OCI-LY1 (cell line): Measurements from ENCODE around the gene STYK1.

Experiments
- H2AFZ ChIP-seq: fragments of 200-600 bp; sonication (generic), shearing (Covaris generic); 2 replicates; pipeline ENCODE4 v1.6.0; 2014; ENCODE audit warnings: antibody characterized with exemption, mild to moderate bottlenecking, low read length
- H3F3A ChIP-seq: fragments of 200-600 bp; sonication (generic), shearing (Covaris generic); 2 replicates; pipeline ENCODE4 v1.6.0; 2014; ENCODE audit warnings: mild to moderate bottlenecking, antibody characterized with exemption, low read length, moderate library complexity; ENCODE audit not compliant: insufficient read depth
- H3K27ac ChIP-seq: fragments of 200-600 bp; sonication (generic); 2 replicates; pipeline ENCODE4 v1.5.1; 2014; ENCODE audit warnings: low read length, mixed run types, mild to moderate bottlenecking, low read depth; ENCODE audit not compliant: poor library complexity, severe bottlenecking
- H3K27me3 ChIP-seq: fragments of 200-600 bp; sonication (generic); 2 replicates; pipeline ENCODE4 v1.6.0; 2014; ENCODE audit warnings: antibody characterized with exemption, mild to moderate bottlenecking, low read length, moderate library complexity; ENCODE audit not compliant: insufficient read depth
- H3K36me3 ChIP-seq: fragments of 200-600 bp; sonication (generic); 2 replicates; pipeline ENCODE4 v1.6.1; 2014; ENCODE audit warnings: mild to moderate bottlenecking, antibody characterized with exemption, low read length, moderate library complexity, mixed read lengths; ENCODE audit not compliant: insufficient read depth
- H3K4me1 ChIP-seq: fragments of 200-600 bp; sonication (generic); 2 replicates; pipeline ENCODE4 v1.5.1; 2014; ENCODE audit warnings: mild to moderate bottlenecking, low read length, moderate library complexity; ENCODE audit not compliant: insufficient read depth, severe bottlenecking
- H3K4me2 ChIP-seq: fragments of 200-600 bp; sonication (generic), shearing (Covaris generic); 2 replicates; pipeline ENCODE4 v1.6.1; 2014; ENCODE audit warnings: low read length
- H3K4me3 ChIP-seq: fragments of 200-600 bp; sonication (generic); 2 replicates; pipeline ENCODE4 v1.5.1; 2014; ENCODE audit warnings: low read length, low read depth, mild to moderate bottlenecking, mixed read lengths; ENCODE audit not compliant: poor library complexity, severe bottlenecking
- H3K79me2 ChIP-seq: fragments of 200-600 bp; shearing (Covaris generic); 2 replicates; pipeline ENCODE4 v1.6.1; 2016; ENCODE audit warnings: mixed run types, low read length, mixed read lengths; ENCODE audit not compliant: insufficient read depth
- H3K9ac ChIP-seq: fragments of 200-600 bp; sonication (generic), shearing (Covaris generic); 2 replicates; pipeline ENCODE4 v1.6.1; 2014; ENCODE audit warnings: mild to moderate bottlenecking, low read length, mixed read lengths
- H3K9me2 ChIP-seq: fragments of 200-600 bp; sonication (generic), shearing (Covaris generic); 2 replicates; pipeline ENCODE4 v1.6.1; 2014; ENCODE audit warnings: low read depth, mild to moderate bottlenecking, low read length, mixed read lengths
- H3K9me3 ChIP-seq: fragments of 200-600 bp; shearing (Covaris generic); 2 replicates; pipeline ENCODE4 v1.6.1; 2014; ENCODE audit warnings: low read length, mixed read lengths
- H4K20me1 ChIP-seq: fragments of 200-600 bp; sonication (generic), shearing (Covaris generic); 2 replicates; pipeline ENCODE4 v1.6.0; 2016; ENCODE audit warnings: mild to moderate bottlenecking, low read length; ENCODE audit not compliant: insufficient read depth
- CTCF ChIP-seq: fragments of 200-600 bp; sonication (generic), shearing (Covaris generic); IDR thresholded peaks from 2 replicates; pipeline ENCODE4 v1.5.1; 2017; ENCODE audit warnings: mild to moderate bottlenecking, antibody characterized with exemption, low read length, moderate library complexity, mixed read lengths
- EZH2 ChIP-seq: fragments of 200-600 bp; sonication (generic), shearing (Covaris generic); IDR thresholded peaks from 2 replicates; pipeline ENCODE4 v1.8.0; 2017; ENCODE audit warnings: borderline replicate concordance, mixed run types, mild to moderate bottlenecking, antibody characterized with exemption, low read length, moderate library complexity, mixed read lengths

Gene STYK1

GRCh38 chr12:10636611-10637010 is 37.2 kb downstream of the STYK1 start:
- Histone ChIP-seq H3K27ac (no peak overlapping the region), H3K9ac (no peak overlapping the region), H3K4me3 (no peak overlapping the region), H3K4me1 (no peaks in the 10 kb centered on the region), H3K27me3 (no peaks in the 10 kb centered on the region), H3K9me3 (peaks cover 7% of the 10 kb centered on the region; the same call in 1 of the 2 replicates), H4K20me1 (no peaks in the 10 kb centered on the region), H3K9me2 (no peaks in the 10 kb centered on the region), H3K4me2 (no peak overlapping the region), H2AFZ (no peak overlapping the region), H3K36me3 (peaks cover 6% of the 10 kb centered on the region; the same call in 1 of the 2 replicates), H3K79me2 (no peaks in the 10 kb centered on the region), H3F3A (no peaks in the 10 kb centered on the region)
- no peak for TF ChIP-seq CTCF
- no peak for TF ChIP-seq EZH2

GRCh38 chr12:10636124-10636523 is 37.7 kb downstream of the STYK1 start:
- H3K9ac ChIP-seq = no peak overlapping the region
- peaks cover 6% of the 10 kb centered on the region; the same call in 1 of the 2 replicates for H3K36me3 ChIP-seq
- TF ChIP-seq CTCF = no peak
- TF ChIP-seq EZH2 = no peak
- H3K4me1 ChIP-seq = no peaks in the 10 kb centered on the region
- no peaks in the 10 kb centered on the region for H3K9me2 ChIP-seq
- H3K79me2 ChIP-seq = no peaks in the 10 kb centered on the region
- H4K20me1 ChIP-seq = no peaks in the 10 kb centered on the region
- no peak overlapping the region for H3K4me2 ChIP-seq
- H3K9me3 ChIP-seq = peaks cover 7% of the 10 kb centered on the region; the same call in 1 of the 2 replicates
- H3K27me3 ChIP-seq = no peaks in the 10 kb centered on the region
- H3K4me3 ChIP-seq = no peak overlapping the region
- H2AFZ ChIP-seq = no peak overlapping the region
- H3K27ac ChIP-seq = no peak overlapping the region
- no peaks in the 10 kb centered on the region for H3F3A ChIP-seq

GRCh38 chr12:10635306-10635705 is 38.5 kb downstream of the STYK1 start:
- no peaks in the 10 kb centered on the region for H3K79me2 ChIP-seq
- no peak overlapping the region for H3K4me3 ChIP-seq
- H3K9ac ChIP-seq = no peak overlapping the region
- no peaks in the 10 kb centered on the region for H3K9me2 ChIP-seq
- H3K9me3 ChIP-seq = peaks cover 5% of the 10 kb centered on the region; the same call in 1 of the 2 replicates
- H3F3A ChIP-seq = no peaks in the 10 kb centered on the region
- no peaks in the 10 kb centered on the region for H3K27me3 ChIP-seq
- no peaks in the 10 kb centered on the region for H4K20me1 ChIP-seq
- H3K4me2 ChIP-seq = no peak overlapping the region
- H3K27ac ChIP-seq = no peak overlapping the region
- H3K36me3 ChIP-seq = peaks cover 2% of the 10 kb centered on the region; the same call in 1 of the 2 replicates
- H3K4me1 ChIP-seq = no peaks in the 10 kb centered on the region
- no peak overlapping the region for H2AFZ ChIP-seq
- TF ChIP-seq CTCF (no peak), EZH2 (no peak)
